Measurements from ENCODE around the gene KCNQ2. TPM values are rescaled to one million over a fixed set of nuclear protein-coding genes. Genes with fewer than 3 reads are reported as not detected.

Gene KCNQ2
- total and polyA plus RNA-seq, 8 donors = 0.54 to 12.5 (median 1.5) TPM

DNA sequence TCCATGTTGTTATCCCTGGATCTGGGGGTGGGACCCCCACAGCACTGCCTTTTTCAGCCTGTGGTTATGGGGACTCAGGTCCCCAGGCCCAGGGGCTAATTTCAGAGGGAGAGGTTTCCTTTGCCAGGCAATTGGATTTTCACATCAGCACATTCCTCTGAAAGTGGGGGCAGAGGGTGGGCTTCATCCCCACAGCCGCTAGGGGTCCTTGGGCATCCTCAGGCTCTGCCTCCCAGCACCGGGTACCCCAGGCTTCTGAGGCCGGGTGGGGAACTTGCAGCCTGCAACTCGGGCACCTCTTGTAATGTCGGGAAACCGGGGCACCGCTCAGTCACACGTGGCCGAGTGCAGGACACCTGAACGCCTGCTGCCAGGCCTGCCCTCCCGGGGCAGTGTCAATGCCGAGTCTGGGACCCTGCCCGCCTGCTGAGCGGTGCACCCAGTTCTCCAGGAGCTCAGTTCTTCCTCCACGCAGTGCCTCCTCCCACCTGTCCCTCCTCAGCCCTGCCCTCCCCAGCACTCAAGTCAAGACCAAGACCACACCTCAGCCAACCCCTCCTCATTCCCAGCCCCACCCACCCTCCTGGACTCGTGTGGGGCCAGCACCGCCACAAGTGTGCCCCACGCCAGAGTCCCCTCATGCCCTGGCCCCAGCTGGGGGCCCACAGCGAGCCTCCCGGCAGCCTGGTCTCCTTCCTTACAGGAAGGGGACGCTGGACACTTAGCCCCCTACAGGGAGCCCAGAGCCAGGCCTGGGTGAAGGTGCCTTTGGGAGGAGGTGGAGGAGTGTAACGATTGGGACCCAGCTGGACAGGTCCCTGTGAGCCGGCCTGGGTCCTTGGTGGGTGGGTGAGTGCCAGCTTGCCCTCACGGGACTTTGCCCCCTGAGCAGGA is 102.5 kb downstream of the KCNQ2 start:
- no peaks in the 10 kb centered on the region for H3K9me3 ChIP-seq
- ATAC-seq = no peak
- TF ChIP-seq, protein P1, sequence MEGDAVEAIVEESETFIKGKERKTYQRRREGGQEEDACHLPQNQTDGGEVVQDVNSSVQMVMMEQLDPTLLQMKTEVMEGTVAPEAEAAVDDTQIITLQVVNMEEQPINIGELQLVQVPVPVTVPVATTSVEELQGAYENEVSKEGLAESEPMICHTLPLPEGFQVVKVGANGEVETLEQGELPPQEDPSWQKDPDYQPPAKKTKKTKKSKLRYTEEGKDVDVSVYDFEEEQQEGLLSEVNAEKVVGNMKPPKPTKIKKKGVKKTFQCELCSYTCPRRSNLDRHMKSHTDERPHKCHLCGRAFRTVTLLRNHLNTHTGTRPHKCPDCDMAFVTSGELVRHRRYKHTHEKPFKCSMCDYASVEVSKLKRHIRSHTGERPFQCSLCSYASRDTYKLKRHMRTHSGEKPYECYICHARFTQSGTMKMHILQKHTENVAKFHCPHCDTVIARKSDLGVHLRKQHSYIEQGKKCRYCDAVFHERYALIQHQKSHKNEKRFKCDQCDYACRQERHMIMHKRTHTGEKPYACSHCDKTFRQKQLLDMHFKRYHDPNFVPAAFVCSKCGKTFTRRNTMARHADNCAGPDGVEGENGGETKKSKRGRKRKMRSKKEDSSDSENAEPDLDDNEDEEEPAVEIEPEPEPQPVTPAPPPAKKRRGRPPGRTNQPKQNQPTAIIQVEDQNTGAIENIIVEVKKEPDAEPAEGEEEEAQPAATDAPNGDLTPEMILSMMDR (IDR thresholded peaks at IDR 0.05) = no peak
- H3K4me3 ChIP-seq = no peak overlapping the region
- H3K36me3 ChIP-seq = no peaks in the 10 kb centered on the region
- H3K27me3 ChIP-seq = peaks cover 0 to 6% (median 0%) of the 10 kb centered on the region in 4 donors
- H3K27ac ChIP-seq = no peak overlapping the region
- intact Hi-C loops (cut with DNase I) = no loop called here
- no peak for FAIRE-seq
- WGBS, 2 donors = 42 to 45% methylated on average over 24 of the region's 24 CpGs
- H3K4me1 ChIP-seq = no peaks in the 10 kb centered on the region
- peak in 1 of 6 donors; percentile 50 for DNase-seq

DNA sequence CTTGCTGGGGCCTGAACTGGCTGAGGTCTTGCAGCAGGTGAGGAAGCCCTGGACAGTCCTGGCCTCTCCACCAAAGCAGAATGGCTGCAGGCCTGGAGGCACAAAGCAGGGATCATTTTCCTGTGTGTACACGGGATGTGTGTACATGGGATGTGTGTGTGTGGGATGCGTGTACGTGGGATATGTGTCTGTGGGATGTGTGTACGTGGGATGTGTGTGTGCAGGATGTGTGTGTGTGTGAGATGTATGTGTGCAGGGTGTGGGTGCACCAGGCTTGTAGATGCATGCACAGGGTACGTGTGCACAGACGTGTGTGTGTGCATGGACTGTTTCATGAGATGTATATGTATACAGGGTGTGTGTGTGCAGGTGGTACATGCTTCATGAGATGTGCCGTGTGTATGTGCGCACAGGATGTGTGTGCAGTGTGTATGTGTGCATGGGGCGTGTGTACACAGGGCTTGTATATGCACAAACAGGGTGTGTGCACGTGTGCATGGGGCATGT is 103.4 kb downstream of the KCNQ2 start:
- intact Hi-C loops (cut with DNase I) = no loop called here
- TF ChIP-seq, protein P1 (IDR thresholded peaks at IDR 0.05) = no peak
- DNase-seq (no peak), FAIRE-seq (no peak), ATAC-seq (no peak)
- WGBS, 2 donors = 69 to 78% methylated on average over 10 of the region's 10 CpGs
- no peak overlapping the region for H3K27ac ChIP-seq
- H3K27me3 ChIP-seq = peaks cover 0 to 7% (median 0%) of the 10 kb centered on the region in 4 donors
- no peaks in the 10 kb centered on the region for H3K36me3 ChIP-seq
- no peaks in the 10 kb centered on the region for H3K9me3 ChIP-seq
- H3K4me3 ChIP-seq = no peak overlapping the region
- H3K4me1 ChIP-seq = no peaks in the 10 kb centered on the region

DNA sequence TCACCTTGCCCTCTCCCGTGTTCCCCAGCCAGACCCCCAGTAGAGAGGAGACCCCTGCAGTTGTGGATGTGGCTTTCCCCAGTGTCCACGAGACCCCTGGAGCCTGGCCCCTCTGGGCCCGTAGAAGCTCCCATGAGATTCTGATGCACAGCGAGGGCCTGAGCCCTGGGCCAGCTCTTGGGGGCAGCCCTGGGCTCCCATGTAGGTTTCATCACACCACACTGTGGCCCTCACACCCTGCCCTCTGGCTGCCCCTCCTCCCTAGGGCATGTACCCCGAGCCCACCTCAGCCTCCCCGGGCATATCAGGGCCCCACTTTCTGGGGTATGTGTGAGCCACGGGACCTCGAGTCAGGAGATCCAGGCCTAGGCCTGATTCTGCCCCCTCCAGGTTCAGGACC is 104.3 kb downstream of the KCNQ2 start:
- FAIRE-seq (no peak), DNase-seq (peak in 2 of 6 donors; percentile 12 to 56), ATAC-seq (no peak)
- Histone ChIP-seq H3K27me3 (peaks cover 0 to 7% (median 0%) of the 10 kb centered on the region in 4 donors), H3K4me1 (no peaks in the 10 kb centered on the region), H3K27ac (no peak overlapping the region), H3K4me3 (no peak overlapping the region), H3K36me3 (no peaks in the 10 kb centered on the region), H3K9me3 (no peaks in the 10 kb centered on the region)
- intact Hi-C loops (cut with DNase I) = no loop called here
- TF ChIP-seq, protein P1 (IDR thresholded peaks at IDR 0.05) = no peak
- WGBS, 2 donors = 62 to 64% methylated on average over 8 of the region's 8 CpGs

DNA sequence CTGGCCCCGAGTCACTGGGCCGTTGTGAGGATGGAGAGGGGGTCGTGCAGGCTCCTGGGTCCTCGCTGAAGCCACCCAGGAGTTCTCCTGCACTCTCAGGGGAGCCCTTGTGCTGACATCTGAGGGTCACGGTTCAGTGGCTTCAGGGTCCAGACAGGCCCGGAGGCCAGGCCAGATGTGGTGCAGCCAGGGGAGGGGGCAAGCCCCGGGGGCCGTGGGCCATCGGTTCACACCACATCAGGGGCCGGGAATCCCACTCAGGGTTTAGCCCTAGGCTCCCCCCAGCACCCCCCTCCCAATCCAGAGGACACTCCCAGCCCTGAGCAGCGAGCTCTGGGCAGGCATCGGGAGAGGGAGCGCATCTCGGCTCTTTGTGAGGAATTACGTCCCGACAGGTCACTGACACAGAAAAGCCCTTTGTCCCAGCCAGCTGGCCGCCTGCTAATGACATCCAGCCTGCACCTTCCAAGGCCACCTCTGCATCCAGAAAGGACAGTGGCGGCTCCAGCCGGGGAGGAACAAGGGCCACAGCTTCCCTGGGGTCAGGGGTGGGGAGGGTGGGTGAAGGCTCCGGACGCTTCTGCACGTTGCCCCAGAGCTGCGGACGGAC is 104.9 kb downstream of the KCNQ2 start:
- Histone ChIP-seq H3K27ac (no peak overlapping the region), H3K9me3 (no peaks in the 10 kb centered on the region), H3K4me3 (no peak overlapping the region), H3K4me1 (no peaks in the 10 kb centered on the region), H3K36me3 (no peaks in the 10 kb centered on the region), H3K27me3 (peaks cover 0 to 7% (median 0%) of the 10 kb centered on the region in 4 donors)
- TF ChIP-seq, protein P1 (IDR thresholded peaks at IDR 0.05) = no peak
- 24 to 30% methylated on average over 21 to 24 of the region's 24 CpGs for whole genome bisulfite sequencing, 2 donors
- FAIRE-seq (no peak), ATAC-seq (no peak), DNase-seq (peak in 2 of 6 donors; percentile 7 to 42)
- intact Hi-C loops (cut with DNase I) = no loop called here
